HCT116 (cell line): ENCODE measurements around the gene ABHD4. TPM values are rescaled to one million over a fixed set of nuclear protein-coding genes. Genes with fewer than 3 reads are reported as not detected.

Source experiments
- ATAC-seq: fragments of 200-7000 bp; cut with Tn5 transposase; 2 replicates; pipeline ENCODE4 v1.9.1; 2020; ENCODE audit warnings: mild to moderate bottlenecking, moderate library complexity
- BruUV-seq: library from RNA; stranded (reverse); fragments of 400-500 nt; replicated peaks from 2 replicates; lab custom pipeline; 2021; lab: Mats Ljungman, UMichigan
- CTCF ChIA-PET: fragments of 300-600 bp; sonication (Branson Sonifier 250); formaldehyde crosslinking; loops from one replicate; lab custom pipeline; 2021; ENCODE audit warnings: antibody characterized with exemption; lab: Charles Lee
- POLR2A ChIA-PET: fragments of 300-600, 350-600 bp; sonication (Branson Sonifier 250); formaldehyde crosslinking; loops from one replicate; lab custom pipeline; 2021; ENCODE audit warnings: antibody characterized with exemption; lab: Charles Lee
- RAD21 ChIA-PET, 2 experiments: fragments of 300-600 bp; sonication (Branson Sonifier 250); formaldehyde crosslinking; loops; one replicate each; lab custom pipeline; 2023; ENCODE audit warnings: low total read pairs in 2 of 2; ENCODE audit not compliant: uncharacterized antibody in 2 of 2, unreplicated experiment in 2 of 2, low non-redundant PET in 1 of 2; lab: Charles Lee
- DNase-seq: peaks from one replicate; pipeline ENCODE4 v3.0.0-alpha.2; 2010; ENCODE audit warnings: low read depth, low spot score
- H2AFZ ChIP-seq: fragments of 200-600 bp; shearing (Covaris generic), sonication (generic); 2 replicates; pipeline ENCODE4 v1.6.1; 2017; ENCODE audit warnings: low read depth, mixed run types, mixed read lengths, antibody characterized with exemption, low read length; ENCODE audit not compliant: poor library complexity, severe bottlenecking
- H3K27ac ChIP-seq: 2 replicates; pipeline ENCODE4 v1.5.1; 2012; ENCODE audit warnings: low read depth, low read length
- H3K27me3 ChIP-seq: fragments of 200-600 bp; sonication (generic); 2 replicates; pipeline ENCODE4 v1.6.1; 2016; ENCODE audit warnings: mixed run types, low read length, mixed read lengths; ENCODE audit not compliant: insufficient read depth
- H3K36me3 ChIP-seq, 2 experiments: fragments of 200-500 bp in 1 of 2; fragments of 200-600 bp in 1 of 2; sonication (Bioruptor generic) in 1 of 2; sonication (generic) in 1 of 2; 2 replicates each; pipeline versions ENCODE4 v1.5.1 to v1.6.1; 2014 to 2016; ENCODE audit warnings: low read length in 2 of 2, inconsistent platforms in 1 of 2, mixed read lengths in 1 of 2, mixed run types in 1 of 2; ENCODE audit not compliant: insufficient read depth in 2 of 2, control insufficient read depth in 1 of 2
- H3K4me1 ChIP-seq, 2 experiments: fragments of 200-600 bp in 1 of 2; sonication (generic) in 1 of 2; 2 replicates each; pipeline versions ENCODE4 v1.5.1 to v1.6.1; 2012 to 2017; ENCODE audit warnings: low read length in 2 of 2, inconsistent platforms in 1 of 2, mild to moderate bottlenecking in 1 of 2, mixed read lengths in 1 of 2, mixed run types in 1 of 2, moderate library complexity in 1 of 2; ENCODE audit not compliant: insufficient read depth in 2 of 2, control insufficient read depth in 1 of 2
- H3K4me2 ChIP-seq: fragments of 200-600 bp; sonication (generic); 2 replicates; pipeline ENCODE4 v1.6.1; 2017; ENCODE audit warnings: mixed run types, low read length, mixed read lengths
- H3K4me3 ChIP-seq, 2 experiments: fragments of 200-600 bp in 1 of 2; sonication (generic) in 1 of 2; replicated peaks in 1 of 2; 2 replicates each; pipeline ENCODE4 v1.5.1; 2011 to 2016; ENCODE audit warnings: low read length in 2 of 2, control low read depth in 1 of 2, low read depth in 1 of 2, mild to moderate bottlenecking in 1 of 2, mixed read lengths in 1 of 2, mixed run types in 1 of 2
- H3K79me2 ChIP-seq: fragments of 200-600 bp; sonication (generic); 2 replicates; pipeline ENCODE4 v1.6.1; 2017; ENCODE audit warnings: mild to moderate bottlenecking, mixed run types, low read length, moderate library complexity, mixed read lengths; ENCODE audit not compliant: insufficient read depth
- H3K9ac ChIP-seq: fragments of 200-600 bp; sonication (generic); 2 replicates; pipeline ENCODE4 v1.6.1; 2016; ENCODE audit warnings: low read length, mixed read lengths
- H3K9me2 ChIP-seq: fragments of 200-600 bp; sonication (generic), shearing (Covaris generic); 2 replicates; pipeline ENCODE4 v1.6.1; 2017; ENCODE audit warnings: mixed run types, mild to moderate bottlenecking, moderate library complexity; ENCODE audit not compliant: insufficient read depth
- H3K9me3 ChIP-seq, 2 experiments: fragments of 200-500 bp in 1 of 2; fragments of 200-600 bp in 1 of 2; sonication (Bioruptor generic) in 1 of 2; sonication (generic) in 1 of 2; 2 replicates each; pipeline ENCODE4 v1.6.1; 2014 to 2017; ENCODE audit warnings: low read length in 2 of 2, mixed read lengths in 2 of 2, inconsistent platforms in 1 of 2, low read depth in 1 of 2, mild to moderate bottlenecking in 1 of 2, mixed run types in 1 of 2, moderate library complexity in 1 of 2; ENCODE audit not compliant: control insufficient read depth in 1 of 2, insufficient read depth in 1 of 2
- H4K20me1 ChIP-seq: fragments of 200-600 bp; sonication (generic), shearing (Covaris generic); 2 replicates; pipeline ENCODE4 v1.6.1; 2017; ENCODE audit warnings: mixed run types, mild to moderate bottlenecking, moderate library complexity; ENCODE audit not compliant: insufficient read depth
- ATF3 ChIP-seq: IDR thresholded peaks from 2 replicates; pipeline ENCODE4 v1.6.1; 2012
- CBX3 ChIP-seq: IDR thresholded peaks from 2 replicates; pipeline ENCODE4 v1.6.1; 2012; ENCODE audit warnings: low read depth
- CEBPB ChIP-seq: IDR thresholded peaks from 2 replicates; pipeline ENCODE4 v1.6.1; 2012; ENCODE audit warnings: low read depth
- CTCF ChIP-seq, 3 experiments: fragments of 200-600 bp in 1 of 3; sonication (generic) in 1 of 3; IDR thresholded peaks in 2 of 3; conservative IDR thresholded peaks in 1 of 3; 2 replicates each; pipeline ENCODE4 v1.5.1; 2012 to 2017; ENCODE audit warnings: low read depth in 2 of 3, low read length in 2 of 3, antibody characterized with exemption in 1 of 3, borderline replicate concordance in 1 of 3, control low read depth in 1 of 3, mild to moderate bottlenecking in 1 of 3, mixed read lengths in 1 of 3, mixed run types in 1 of 3, moderate library complexity in 1 of 3; ENCODE audit not compliant: insufficient read depth in 1 of 3
- EGR1 ChIP-seq: IDR thresholded peaks from 2 replicates; pipeline ENCODE4 v1.6.1; 2012; ENCODE audit warnings: low read depth
- ELF1 ChIP-seq: IDR thresholded peaks from 2 replicates; pipeline ENCODE4 v1.6.1; 2012; ENCODE audit warnings: low read depth, borderline replicate concordance
- EZH2phosphoT487 ChIP-seq: fragments of 200-600 bp; IDR thresholded peaks from 2 replicates; pipeline ENCODE4 v1.6.1; 2018; ENCODE audit warnings: antibody characterized with exemption, borderline replicate concordance
- FOSL1 ChIP-seq: IDR thresholded peaks from 2 replicates; pipeline ENCODE4 v1.6.1; 2012; ENCODE audit warnings: low read depth
- JUND ChIP-seq: IDR thresholded peaks from 2 replicates; pipeline ENCODE4 v1.6.1; 2012
- MAX ChIP-seq: IDR thresholded peaks from 2 replicates; pipeline ENCODE4 v1.6.1; 2012
- POLR2AphosphoS5 ChIP-seq: IDR thresholded peaks from 2 replicates; pipeline ENCODE4 v1.6.1; 2011; ENCODE audit warnings: mild to moderate bottlenecking, low read depth, low read length, moderate library complexity
- RAD21 ChIP-seq: IDR thresholded peaks from 2 replicates; pipeline ENCODE4 v1.6.1; 2012; ENCODE audit warnings: low read depth, mild to moderate bottlenecking
- REST ChIP-seq: IDR thresholded peaks from 2 replicates; pipeline ENCODE4 v1.6.1; 2012; ENCODE audit warnings: low read depth
- SIN3A ChIP-seq: IDR thresholded peaks from 2 replicates; pipeline ENCODE4 v1.6.1; 2012; ENCODE audit warnings: low read depth
- SP1 ChIP-seq: IDR thresholded peaks from 2 replicates; pipeline ENCODE4 v1.6.1; 2012; ENCODE audit warnings: low read depth
- SRF ChIP-seq: IDR thresholded peaks from 2 replicates; pipeline ENCODE4 v1.6.1; 2012; ENCODE audit warnings: low read depth
- ZBTB33 ChIP-seq: IDR thresholded peaks from 2 replicates; pipeline ENCODE4 v1.6.1; 2011; ENCODE audit warnings: mild to moderate bottlenecking, low read length, moderate library complexity; ENCODE audit not compliant: insufficient replicate concordance; ENCODE audit errors: extremely low read depth
- ZFX ChIP-seq: fragments of 450-650 bp; IDR thresholded peaks from 2 replicates; pipeline ENCODE4 v1.6.1; 2017
- ZNF274 ChIP-seq: fragments of 200-500 bp; sonication (Bioruptor generic); IDR thresholded peaks from 2 replicates; pipeline ENCODE4 v1.6.1; 2014; ENCODE audit warnings: mild to moderate bottlenecking, low read depth, low read length, inconsistent platforms
- intact Hi-C: fragments of 100-400 bp; cut with micrococcal nuclease; formaldehyde crosslinking; loops from 2 replicates; pipeline ENCODE4 v1.10.0; 2022
- total RNA-seq: library from RNA; stranded (reverse); gene quantifications from one replicate; pipeline ENCODE4 v1.2.1, GENCODE V29; 2021; ENCODE audit not compliant: unreplicated experiment

ABHD4 gene
- total RNA-seq, 1 experiment from 2014 or later: 9.4 TPM

- TF ChIP-seq SRF (no peak), CEBPB (no peak), ZFX (no peak), POLR2AphosphoS5 (no peak), RAD21 (no peak), FOSL1 (no peak), JUND (no peak)
These were observed 1.2 kb downstream of the ABHD4 start (continued) for GRCh38 chr14:22599349-22599748.

- DNase-seq (no peak), ATAC-seq (no peak)
- BruUV-seq: no TSS peak
- Histone ChIP-seq H3K79me2 (no peaks in the 10 kb centered on the region), H3K4me1 (peaks cover 13 to 51% of the 10 kb centered on the region in 2 experiments), H3K36me3 (no peaks in the 10 kb centered on the region; a peak in 2 of 4 replicates), H3K27me3 (no peaks in the 10 kb centered on the region), H3K9me3 (no peaks in the 10 kb centered on the region), H4K20me1 (no peaks in the 10 kb centered on the region), H3K4me2 (no peak overlapping the region), H3K27ac (no peak overlapping the region), H2AFZ (no peak overlapping the region), H3K9me2 (no peaks in the 10 kb centered on the region), H3K9ac (no peak overlapping the region), H3K4me3 (no peak overlapping the region)
- intact Hi-C loops: no loop called here
- ChIA-PET POLR2A (interaction anchor here (0.7 kb wide), 1 partner anchor 11 kb away, joined by 3 read pairs; the partner anchor contains the start of gene DAD1), RAD21 (no interaction called here), CTCF (interaction anchor here (2.5 kb wide), 1 partner anchor 10 kb away, joined by 31 read pairs; the partner anchor contains the start of gene DAD1)
- TF ChIP-seq REST (no peak), ZNF274 (no peak), EGR1 (no peak), EZH2phosphoT487 (no peak), SRF (no peak), CTCF (IDR thresholded peaks at IDR 0.05 in 2 of 3, conservative IDR thresholded peaks at IDR 0.05 in 1 of 3; ENCODE audit: borderline replicate concordance in 1 of 3, insufficient read depth in 1 of 3, low read depth in 2 of 3, low read length in 2 of 3) (no peak), ZBTB33 (no peak), CBX3 (no peak), RAD21 (no peak), ATF3 (no peak), ELF1 (no peak), SIN3A (no peak), CEBPB (no peak), SP1 (no peak), MAX (no peak), FOSL1 (no peak)
These were observed 1.9 kb downstream of the ABHD4 start for GRCh38 chr14:22600027-22600426.
